Caco-2 (cell line): ENCODE measurements around the gene MAN2C1. TPM values are rescaled to one million over a fixed set of nuclear protein-coding genes. Genes with fewer than 3 reads are reported as not detected.

Experiments
- BruUV-seq: library from RNA; stranded (reverse); fragments of 400-500 nt; replicated peaks from 2 replicates; lab custom pipeline; 2021; lab: Mats Ljungman, UMichigan
- CTCF ChIA-PET: fragments of 300-600 bp; sonication (Branson Sonifier 250); formaldehyde crosslinking; loops from one replicate; lab custom pipeline; 2022; ENCODE audit warnings: antibody characterized with exemption; lab: Charles Lee
- POLR2A ChIA-PET: fragments of 300-600 bp; sonication (Branson Sonifier 250); formaldehyde crosslinking; loops from one replicate; lab custom pipeline; 2022; ENCODE audit warnings: antibody characterized with exemption; lab: Charles Lee
- DNase-seq, 2 experiments: peaks; one replicate each; pipeline versions ENCODE4 v3.0.0 to v3.0.0-alpha.2; 2020 to 2022
- H3K27me3 ChIP-seq: replicated peaks from 2 replicates; pipeline ENCODE4 v1.6.0; 2011; ENCODE audit warnings: low read length; ENCODE audit not compliant: control insufficient read depth, insufficient read depth
- H3K36me3 ChIP-seq: 2 replicates; pipeline ENCODE4 v1.5.1; 2011; ENCODE audit warnings: low read length; ENCODE audit not compliant: control insufficient read depth, insufficient read depth
- H3K4me1 ChIP-seq: fragments of 250-450 bp; sonication (Bioruptor Pico); 2 replicates; pipeline ENCODE4 v1.5.1; 2020; ENCODE audit warnings: mild to moderate bottlenecking
- H3K4me3 ChIP-seq: 2 replicates; pipeline ENCODE4 v1.5.1; 2011; ENCODE audit warnings: low read depth, mild to moderate bottlenecking, control low read depth, low read length
- H3K9me3 ChIP-seq: fragments of 250-450 bp; sonication (Bioruptor Pico); 2 replicates; pipeline ENCODE4 v1.5.1; 2020; ENCODE audit warnings: mild to moderate bottlenecking, moderate library complexity
- H3K27ac Mint-ChIP-seq: one replicate; pipeline ENCODE4 v1.8.0; 2022; ENCODE audit warnings: mixed read lengths; ENCODE audit not compliant: unreplicated experiment
- H3K27me3 Mint-ChIP-seq: one replicate; pipeline ENCODE4 v1.8.0; 2022; ENCODE audit warnings: mixed read lengths; ENCODE audit not compliant: insufficient read depth, unreplicated experiment
- H3K36me3 Mint-ChIP-seq: one replicate; pipeline ENCODE4 v1.8.0; 2022; ENCODE audit warnings: mild to moderate bottlenecking, mixed read lengths; ENCODE audit not compliant: insufficient read depth, unreplicated experiment
- H3K4me1 Mint-ChIP-seq: one replicate; pipeline ENCODE4 v1.8.0; 2022; ENCODE audit warnings: low read depth, mixed read lengths; ENCODE audit not compliant: unreplicated experiment
- H3K4me3 Mint-ChIP-seq: one replicate; pipeline ENCODE4 v1.8.0; 2022; ENCODE audit warnings: mild to moderate bottlenecking, moderate library complexity, mixed read lengths; ENCODE audit not compliant: unreplicated experiment
- H3K9me3 Mint-ChIP-seq: one replicate; pipeline ENCODE4 v1.8.0; 2022; ENCODE audit warnings: mixed read lengths; ENCODE audit not compliant: unreplicated experiment
- CTCF ChIP-seq, 2 experiments: fragments of 200-600 bp in 1 of 2; IDR thresholded peaks; 1 replicate in 1 of 2; 2 replicates in 1 of 2; pipeline versions ENCODE4 v1.5.1 to v1.8.0; 2011 to 2022; ENCODE audit warnings: antibody characterized with exemption in 1 of 2, control low read depth in 1 of 2, inconsistent platforms in 1 of 2, low read depth in 1 of 2, low read length in 1 of 2, mild to moderate bottlenecking in 1 of 2, moderate library complexity in 1 of 2; ENCODE audit not compliant: insufficient read depth in 1 of 2, severe bottlenecking in 1 of 2, unreplicated experiment in 1 of 2
- intact Hi-C: fragments of 100-400 bp; cut with micrococcal nuclease; formaldehyde crosslinking; loops from one replicate; pipeline ENCODE4 v1.10.0; 2022; ENCODE audit not compliant: unreplicated experiment
- total RNA-seq: library from RNA; stranded (reverse); gene quantifications from 2 replicates; pipeline ENCODE4 v1.2.3, GENCODE V29; 2022

MAN2C1 gene
- total RNA-seq, 1 experiment from 2014 or later, result 140 TPM

GRCh38 chr15:75348562-75349350 lies 19.7 kb downstream of the MAN2C1 start:
- no TSS peak for BruUV-seq
- Histone ChIP-seq H3K4me1 (peaks cover 5% of the 10 kb centered on the region; the same call in 1 of the 2 replicates), H3K27me3 (no peaks in the 10 kb centered on the region), H3K36me3 (no peaks in the 10 kb centered on the region), H3K4me3 (peak overlapping the region; percentile 71), H3K9me3 (no peaks in the 10 kb centered on the region)
- Mint-ChIP-seq H3K27me3 (peaks cover 4% of the 10 kb centered on the region), H3K9me3 (no peaks in the 10 kb centered on the region), H3K27ac (no peak overlapping the region), H3K4me3 (peak overlapping the region; percentile 93), H3K36me3 (peaks cover 7% of the 10 kb centered on the region), H3K4me1 (no peaks in the 10 kb centered on the region)
- intact Hi-C loops, result no loop called here
- peak in 1 of 2 experiments; percentile 31 for DNase-seq
- POLR2A ChIA-PET, result no interaction called here
- no peak for TF ChIP-seq CTCF (IDR thresholded peaks at IDR 0.05; ENCODE audit: insufficient read depth in 1 of 2, low read depth in 1 of 2, low read length in 1 of 2, severe bottlenecking in 1 of 2, unreplicated experiment in 1 of 2)
- CTCF ChIA-PET, result interaction anchor here (1.0 kb wide), 1 partner anchor 19 kb away, joined by 3 read pairs; no protein-coding TSS in a partner anchor

GRCh38 chr15:75348034-75348561 lies 20.3 kb downstream of the MAN2C1 start:
- BruUV-seq, result no TSS peak
- ChIA-PET CTCF (interaction anchor here (1.0 kb wide), 1 partner anchor 20 kb away, joined by 3 read pairs; no protein-coding TSS in a partner anchor), POLR2A (interaction anchor here (0.7 kb wide), 1 partner anchor 20 kb away, joined by 3 read pairs; no protein-coding TSS in a partner anchor)
- no peaks in the 10 kb centered on the region for H3K9me3 ChIP-seq
- no peak for TF ChIP-seq CTCF (IDR thresholded peaks at IDR 0.05; ENCODE audit: insufficient read depth in 1 of 2, low read depth in 1 of 2, low read length in 1 of 2, severe bottlenecking in 1 of 2, unreplicated experiment in 1 of 2)
- Mint-ChIP-seq H3K27me3 (peaks cover 4% of the 10 kb centered on the region), H3K4me1 (no peaks in the 10 kb centered on the region), H3K36me3 (peaks cover 7% of the 10 kb centered on the region), H3K9me3 (no peaks in the 10 kb centered on the region), H3K27ac (no peak overlapping the region), H3K4me3 (peak overlapping the region; percentile 93)
- peaks cover 5% of the 10 kb centered on the region; the same call in 1 of the 2 replicates for H3K4me1 ChIP-seq
- H3K4me3 ChIP-seq, result peak overlapping the region; percentile 71
- no peaks in the 10 kb centered on the region for H3K36me3 ChIP-seq
- DNase-seq, result no peak
- no peaks in the 10 kb centered on the region for H3K27me3 ChIP-seq
- intact Hi-C loops, result no loop called here

- intact Hi-C loops, result no loop called here
- DNase-seq, result peak; percentile 65 to 76
- Mint-ChIP-seq H3K27me3 (peaks cover 4% of the 10 kb centered on the region), H3K9me3 (no peaks in the 10 kb centered on the region), H3K4me3 (peak overlapping the region; percentile 93), H3K4me1 (no peaks in the 10 kb centered on the region), H3K36me3 (peaks cover 7% of the 10 kb centered on the region), H3K27ac (peak overlapping the region; percentile 57)
- no TSS peak for BruUV-seq
- no peaks in the 10 kb centered on the region for H3K36me3 ChIP-seq
- peak overlapping the region; percentile 71 for H3K4me3 ChIP-seq
- peaks cover 5% of the 10 kb centered on the region; the same call in 1 of the 2 replicates for H3K4me1 ChIP-seq
- TF ChIP-seq CTCF (IDR thresholded peaks at IDR 0.05; ENCODE audit: insufficient read depth in 1 of 2, low read depth in 1 of 2, low read length in 1 of 2, severe bottlenecking in 1 of 2, unreplicated experiment in 1 of 2), result no peak
- CTCF ChIA-PET, result interaction anchor here (1.0 kb wide), 1 partner anchor 21 kb away, joined by 3 read pairs; no protein-coding TSS in a partner anchor
- H3K9me3 ChIP-seq, result no peaks in the 10 kb centered on the region
- H3K27me3 ChIP-seq, result no peaks in the 10 kb centered on the region
- POLR2A ChIA-PET, result interaction anchor here (0.7 kb wide), 1 partner anchor 20 kb away, joined by 3 read pairs; no protein-coding TSS in a partner anchor
Observed at GRCh38 chr15:75347222-75348033, 21.0 kb downstream of the MAN2C1 start.
